ENCODE measurements around the gene DPF3.

The DPF3 gene

DNA sequence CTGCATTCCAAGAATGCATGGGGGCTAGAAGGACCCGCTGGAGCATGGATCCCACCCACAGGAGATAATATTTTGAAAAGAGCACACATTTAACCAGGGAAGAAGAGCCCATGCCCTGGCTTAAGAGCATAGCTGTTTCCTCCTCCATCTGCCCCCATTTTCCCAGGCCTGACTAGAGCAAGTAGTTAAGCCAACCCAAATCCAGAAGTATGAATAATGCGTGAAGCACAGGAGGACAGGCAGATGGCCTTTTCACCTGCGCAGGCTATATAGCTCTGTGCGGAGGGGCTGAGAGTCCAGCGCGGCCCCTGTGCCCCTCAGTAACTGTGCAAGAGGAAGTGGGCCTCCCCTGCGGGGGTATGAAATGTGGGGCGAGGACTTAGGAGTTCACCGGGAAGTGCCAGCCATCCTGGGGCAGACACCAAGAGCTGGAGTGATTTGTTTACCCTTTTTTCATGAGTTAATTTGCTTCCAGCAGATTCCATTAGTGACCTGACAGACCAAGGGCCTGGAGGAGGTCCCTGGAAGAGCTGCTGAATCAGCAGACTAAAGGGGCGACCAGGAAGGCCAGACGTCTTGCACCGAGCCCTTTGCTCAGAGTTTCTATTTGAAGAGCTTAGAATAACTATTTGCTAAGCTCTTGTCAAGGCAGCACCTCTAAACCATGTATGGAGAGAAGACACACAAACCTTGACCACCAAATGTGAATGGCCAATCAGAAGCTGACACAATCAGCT, 37.2 kb downstream of the DPF3 start:
- Histone ChIP-seq H3K27ac (ENCODE audit: low read depth, low read length) (no peak overlapping the region), H2BK120ac (ENCODE audit: insufficient read depth, low read length, poor library complexity) (no peak overlapping the region)
- WGBS (ENCODE audit: extremely low coverage, insufficient coverage, insufficient read length), result no CpG with 5 or more reads among the region's 12 CpGs

DNA sequence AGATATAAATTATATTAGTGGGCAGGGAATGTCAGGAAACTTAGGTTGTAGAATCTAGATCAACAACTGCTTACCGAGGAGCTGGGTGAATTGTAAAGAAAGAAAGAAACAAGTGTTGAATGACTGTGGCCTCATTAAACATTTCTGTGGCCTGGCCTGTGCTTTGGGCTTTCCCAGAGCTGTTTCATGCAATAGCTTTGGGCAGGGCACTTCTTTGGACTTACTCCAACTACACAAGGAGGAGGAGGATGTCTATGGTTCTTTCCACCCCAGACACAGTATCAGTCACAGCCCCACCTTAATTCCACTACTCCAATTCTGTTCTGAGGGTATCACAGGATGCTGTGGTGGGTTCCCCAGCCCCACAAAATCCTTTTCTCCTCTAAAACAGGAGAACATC, 38.0 kb downstream of the DPF3 start:
- Histone ChIP-seq H3K23ac (ENCODE audit: low read length) (no peak overlapping the region), H3K79me1 (ENCODE audit: low read length) (no peaks in the 10 kb centered on the region), H3K9ac (ENCODE audit: low read length) (no peak overlapping the region), H4K8ac (ENCODE audit: low read depth, low read length) (no peak overlapping the region), H3K36me3 (ENCODE audit: control insufficient read depth in 1 of 2, insufficient read depth in 2 of 2, low read length in 2 of 2) (peaks cover 0 to 1% of the 10 kb centered on the region in 2 experiments), H3K4me1 (ENCODE audit: control insufficient read depth in 1 of 2, insufficient read depth in 2 of 2, low read length in 2 of 2) (peaks cover 3 to 4% of the 10 kb centered on the region in 2 experiments), H3K27me3 (ENCODE audit: insufficient read depth, low read length) (no peaks in the 10 kb centered on the region), H2BK12ac (ENCODE audit: low read length) (no peak overlapping the region), H2AK5ac (ENCODE audit: low read length) (no peak overlapping the region), H4K12ac (ENCODE audit: low read depth, low read length) (no peak overlapping the region), H3K14ac (ENCODE audit: low read length) (no peak overlapping the region), H2BK5ac (ENCODE audit: low read depth, low read length, poor library complexity) (no peak overlapping the region), H3K18ac (ENCODE audit: low read length) (no peak overlapping the region), H3K27ac (ENCODE audit: low read depth, low read length) (no peak overlapping the region), H3K79me2 (ENCODE audit: control insufficient read depth, insufficient read depth, low read length, poor library complexity) (no peaks in the 10 kb centered on the region), H4K91ac (ENCODE audit: low read depth, low read length) (no peak overlapping the region), H2AFZ (ENCODE audit: insufficient read depth, low read length, poor library complexity) (no peak overlapping the region), H3K4me3 (ENCODE audit: low read depth, low read length) (no peak overlapping the region), H2BK120ac (ENCODE audit: insufficient read depth, low read length, poor library complexity) (no peak overlapping the region), H3K4me2 (ENCODE audit: low read length) (no peak overlapping the region), H3K4ac (ENCODE audit: low read depth, low read length) (no peak overlapping the region), H3K9me3 (ENCODE audit: insufficient read depth, low read depth, low read length) (no peaks in the 10 kb centered on the region)
- no CpG with 5 or more reads among the region's 1 CpG for WGBS (ENCODE audit: extremely low coverage, insufficient coverage, insufficient read length)
- DNase-seq, result no peak

More for the DNA sequence above, 37.2 kb downstream of the DPF3 start:
- Histone ChIP-seq H3K79me1 (ENCODE audit: low read length) (no peaks in the 10 kb centered on the region), H4K12ac (ENCODE audit: low read depth, low read length) (no peak overlapping the region), H3K9me3 (ENCODE audit: insufficient read depth, low read depth, low read length) (no peaks in the 10 kb centered on the region), H3K36me3 (ENCODE audit: control insufficient read depth in 1 of 2, insufficient read depth in 2 of 2, low read length in 2 of 2) (peaks cover 0 to under 1% of the 10 kb centered on the region in 2 experiments), H3K23ac (ENCODE audit: low read length) (no peak overlapping the region), H2AK5ac (ENCODE audit: low read length) (no peak overlapping the region), H3K14ac (ENCODE audit: low read length) (no peak overlapping the region), H3K4me2 (ENCODE audit: low read length) (no peak overlapping the region), H3K4me1 (ENCODE audit: control insufficient read depth in 1 of 2, insufficient read depth in 2 of 2, low read length in 2 of 2) (peaks cover 3 to 4% of the 10 kb centered on the region in 2 experiments), H4K91ac (ENCODE audit: low read depth, low read length) (no peak overlapping the region), H2BK5ac (ENCODE audit: low read depth, low read length, poor library complexity) (peak overlapping the region; percentile 24), H4K8ac (ENCODE audit: low read depth, low read length) (no peak overlapping the region), H3K4me3 (ENCODE audit: low read depth, low read length) (no peak overlapping the region), H2AFZ (ENCODE audit: insufficient read depth, low read length, poor library complexity) (no peak overlapping the region), H3K18ac (ENCODE audit: low read length) (no peak overlapping the region), H3K4ac (ENCODE audit: low read depth, low read length) (no peak overlapping the region), H2BK12ac (ENCODE audit: low read length) (no peak overlapping the region), H3K27me3 (ENCODE audit: insufficient read depth, low read length) (no peaks in the 10 kb centered on the region), H3K9ac (ENCODE audit: low read length) (no peak overlapping the region), H3K79me2 (ENCODE audit: control insufficient read depth, insufficient read depth, low read length, poor library complexity) (no peaks in the 10 kb centered on the region)
- DNase-seq, result no peak

DNA sequence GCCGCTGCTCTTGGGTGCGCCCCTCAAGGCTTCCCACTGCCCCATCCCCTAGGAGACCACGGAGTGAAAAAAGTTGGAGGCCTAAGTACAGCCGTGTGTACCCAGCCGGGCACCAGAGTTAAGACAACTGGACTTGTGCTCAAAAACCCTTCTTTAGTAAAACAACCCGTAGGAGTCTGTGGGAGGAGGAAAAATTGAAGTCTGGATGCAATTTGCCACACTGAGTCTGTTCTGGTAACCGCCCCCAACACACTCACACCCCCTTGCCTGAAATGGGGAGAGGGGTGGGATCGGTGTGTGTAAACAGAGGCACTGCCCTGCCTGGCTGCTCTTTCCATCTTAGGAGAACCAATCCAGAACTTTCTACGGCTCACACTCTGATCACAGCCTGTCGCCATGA, 41.7 kb downstream of the DPF3 start:
- H4K12ac ChIP-seq (ENCODE audit: low read depth, low read length), result no peak overlapping the region
- no peak overlapping the region for H2BK120ac ChIP-seq (ENCODE audit: insufficient read depth, low read length, poor library complexity)
- H4K91ac ChIP-seq (ENCODE audit: low read depth, low read length), result no peak overlapping the region
- no peaks in the 10 kb centered on the region for H3K79me1 ChIP-seq (ENCODE audit: low read length)
- no peaks in the 10 kb centered on the region for H3K27me3 ChIP-seq (ENCODE audit: insufficient read depth, low read length)
- no peak for DNase-seq
- H3K79me2 ChIP-seq (ENCODE audit: control insufficient read depth, insufficient read depth, low read length, poor library complexity), result no peaks in the 10 kb centered on the region
- no peak overlapping the region for H2AK5ac ChIP-seq (ENCODE audit: low read length)
- H3K23ac ChIP-seq (ENCODE audit: low read length), result no peak overlapping the region
- no peak overlapping the region for H2BK12ac ChIP-seq (ENCODE audit: low read length)
- no peak overlapping the region for H3K4me3 ChIP-seq (ENCODE audit: low read depth, low read length)
- H4K8ac ChIP-seq (ENCODE audit: low read depth, low read length), result no peak overlapping the region
- no peak overlapping the region for H2AFZ ChIP-seq (ENCODE audit: insufficient read depth, low read length, poor library complexity)
- no peak overlapping the region for H3K9ac ChIP-seq (ENCODE audit: low read length)
- peaks cover 0 to 1% of the 10 kb centered on the region in 2 experiments for H3K36me3 ChIP-seq (ENCODE audit: control insufficient read depth in 1 of 2, insufficient read depth in 2 of 2, low read length in 2 of 2)
- no peak overlapping the region for H3K27ac ChIP-seq (ENCODE audit: low read depth, low read length)
- peaks cover 3 to 7% of the 10 kb centered on the region in 2 experiments for H3K4me1 ChIP-seq (ENCODE audit: control insufficient read depth in 1 of 2, insufficient read depth in 2 of 2, low read length in 2 of 2)
- WGBS (ENCODE audit: extremely low coverage, insufficient coverage, insufficient read length), result no CpG with 5 or more reads among the region's 10 CpGs
- no peak overlapping the region for H2BK5ac ChIP-seq (ENCODE audit: low read depth, low read length, poor library complexity)
- H3K4me2 ChIP-seq (ENCODE audit: low read length), result no peak overlapping the region
- H3K14ac ChIP-seq (ENCODE audit: low read length), result no peak overlapping the region
- no peak overlapping the region for H3K4ac ChIP-seq (ENCODE audit: low read depth, low read length)
- H3K18ac ChIP-seq (ENCODE audit: low read length), result no peak overlapping the region
- H3K9me3 ChIP-seq (ENCODE audit: insufficient read depth, low read depth, low read length), result no peaks in the 10 kb centered on the region

DNA sequence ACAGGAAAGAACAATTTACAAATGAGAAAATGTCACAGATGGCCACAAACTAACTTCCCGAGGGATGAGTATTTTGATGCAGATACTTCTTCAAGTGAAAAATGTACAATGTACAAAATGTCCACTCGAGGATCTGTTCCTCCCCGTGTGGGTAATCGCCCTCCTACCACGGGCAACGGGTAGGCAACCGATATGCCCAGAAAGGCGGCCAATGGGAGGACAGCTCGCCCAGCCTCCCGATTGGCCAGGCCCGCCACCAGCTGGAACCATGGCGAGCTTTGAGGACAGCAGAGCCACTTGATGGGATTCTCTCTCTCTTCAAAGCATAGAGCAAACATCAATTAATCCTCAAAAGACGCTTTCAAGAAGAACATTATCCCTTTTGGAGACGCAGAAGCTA, 42.3 kb downstream of the DPF3 start:
- Histone ChIP-seq H3K79me2 (ENCODE audit: control insufficient read depth, insufficient read depth, low read length, poor library complexity) (no peaks in the 10 kb centered on the region), H3K27me3 (ENCODE audit: insufficient read depth, low read length) (no peaks in the 10 kb centered on the region), H4K8ac (ENCODE audit: low read depth, low read length) (no peak overlapping the region), H2AK5ac (ENCODE audit: low read length) (no peak overlapping the region), H3K4me1 (ENCODE audit: control insufficient read depth in 1 of 2, insufficient read depth in 2 of 2, low read length in 2 of 2) (peaks cover 2 to 5% of the 10 kb centered on the region in 2 experiments), H3K4ac (ENCODE audit: low read depth, low read length) (no peak overlapping the region), H3K36me3 (ENCODE audit: control insufficient read depth in 1 of 2, insufficient read depth in 2 of 2, low read length in 2 of 2) (peaks cover 0 to 1% of the 10 kb centered on the region in 2 experiments), H2BK5ac (ENCODE audit: low read depth, low read length, poor library complexity) (no peak overlapping the region), H3K79me1 (ENCODE audit: low read length) (no peaks in the 10 kb centered on the region), H3K14ac (ENCODE audit: low read length) (no peak overlapping the region), H2BK12ac (ENCODE audit: low read length) (no peak overlapping the region), H3K9me3 (ENCODE audit: insufficient read depth, low read depth, low read length) (no peaks in the 10 kb centered on the region), H3K23ac (ENCODE audit: low read length) (no peak overlapping the region), H3K4me3 (ENCODE audit: low read depth, low read length) (no peak overlapping the region), H3K27ac (ENCODE audit: low read depth, low read length) (no peak overlapping the region), H3K4me2 (ENCODE audit: low read length) (no peak overlapping the region), H3K9ac (ENCODE audit: low read length) (no peak overlapping the region), H3K18ac (ENCODE audit: low read length) (no peak overlapping the region), H4K91ac (ENCODE audit: low read depth, low read length) (no peak overlapping the region), H4K12ac (ENCODE audit: low read depth, low read length) (no peak overlapping the region), H2BK120ac (ENCODE audit: insufficient read depth, low read length, poor library complexity) (no peak overlapping the region), H2AFZ (ENCODE audit: insufficient read depth, low read length, poor library complexity) (no peak overlapping the region)
- WGBS (ENCODE audit: extremely low coverage, insufficient coverage, insufficient read length), result no CpG with 5 or more reads among the region's 14 CpGs
- no peak for DNase-seq

Measured in trophoblast cell (in vitro differentiated cells and primary cell).